IPS-NIHi7 (cell line): Measurements from ENCODE around the gene POLE4.

Experiments
- DNase-seq: peaks from one replicate; pipeline ENCODE4 v3.0.0; 2012; ENCODE audit warnings: mixed read lengths; ENCODE audit errors: extremely low spot score

Gene POLE4

DNA sequence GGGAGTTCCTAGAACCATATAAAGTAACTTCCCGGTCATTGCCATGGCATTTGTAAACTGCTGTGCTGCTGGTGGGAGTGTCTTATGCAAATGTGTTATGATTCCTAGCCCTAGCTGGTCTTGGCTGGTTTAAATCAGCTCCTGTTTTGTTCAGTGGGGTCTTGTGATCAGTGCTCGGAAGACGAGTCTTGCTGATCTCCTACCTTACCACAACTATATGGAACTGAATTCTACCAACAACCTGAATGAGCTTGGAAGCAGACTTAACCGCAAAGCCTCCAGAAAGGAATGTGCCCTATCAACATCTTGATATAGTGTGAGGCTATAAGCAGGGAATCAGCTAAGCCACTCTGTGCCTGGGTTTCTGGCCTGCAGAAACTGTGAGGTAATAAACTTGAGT, 33.5 kb downstream of the POLE4 start:
- peak; percentile 29 for DNase-seq

- no peak for DNase-seq
Observed at GRCh38 chr2:74999468-74999867, 41.0 kb downstream of the POLE4 start.

- DNase-seq: no peak
Observed at GRCh38 chr2:75002007-75002406, 43.6 kb downstream of the POLE4 start.

GRCh38 chr2:75003276-75003675, 44.8 kb downstream of the POLE4 start:
- no peak for DNase-seq

- no peak for DNase-seq
Observed at GRCh38 chr2:75003773-75004172, 45.3 kb downstream of the POLE4 start.

- DNase-seq: no peak
Observed at GRCh38 chr2:75006041-75006440, 47.6 kb downstream of the POLE4 start.

DNA sequence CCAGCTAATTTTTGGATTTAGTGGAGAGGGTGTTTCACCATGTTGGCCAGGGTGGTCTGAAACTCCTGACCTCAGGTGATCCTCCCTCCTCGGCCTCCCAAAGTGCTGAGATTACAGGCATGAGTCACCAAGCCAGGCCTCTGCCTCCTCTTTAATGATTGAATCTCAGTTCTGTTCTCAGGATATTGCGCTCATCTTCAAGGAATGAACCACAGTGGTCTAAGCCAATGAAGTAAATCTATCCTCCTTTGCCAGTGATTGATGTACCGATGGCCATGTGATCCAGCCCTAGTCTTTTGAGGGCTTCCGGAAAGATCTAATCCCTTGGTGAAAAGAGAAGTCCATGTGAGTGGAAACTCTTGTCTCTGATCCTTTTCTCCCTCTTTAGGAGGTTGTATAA, 48.6 kb downstream of the POLE4 start:
- DNase-seq: no peak

GRCh38 chr2:75007819-75008218, 49.4 kb downstream of the POLE4 start:
- no peak for DNase-seq

DNA sequence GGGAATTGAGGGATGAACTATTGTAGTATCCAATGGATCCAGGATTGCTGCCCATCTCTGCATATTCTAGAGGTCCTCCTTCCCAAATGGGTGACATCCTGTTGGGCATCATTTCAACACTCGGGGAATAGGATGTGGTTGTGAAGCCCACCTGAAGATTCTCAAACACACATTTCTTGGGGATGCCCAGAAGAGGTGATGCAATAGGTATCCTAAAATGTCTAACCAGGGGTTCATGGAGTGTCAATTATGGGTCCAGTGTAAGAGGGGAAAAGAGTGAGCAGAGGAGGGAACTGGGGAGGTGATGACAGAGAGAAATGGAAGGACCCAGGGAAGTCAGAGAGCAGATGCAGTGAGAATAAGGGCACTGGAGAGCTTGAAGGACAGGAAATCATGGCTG, 52.1 kb downstream of the POLE4 start:
- no peak for DNase-seq

DNA sequence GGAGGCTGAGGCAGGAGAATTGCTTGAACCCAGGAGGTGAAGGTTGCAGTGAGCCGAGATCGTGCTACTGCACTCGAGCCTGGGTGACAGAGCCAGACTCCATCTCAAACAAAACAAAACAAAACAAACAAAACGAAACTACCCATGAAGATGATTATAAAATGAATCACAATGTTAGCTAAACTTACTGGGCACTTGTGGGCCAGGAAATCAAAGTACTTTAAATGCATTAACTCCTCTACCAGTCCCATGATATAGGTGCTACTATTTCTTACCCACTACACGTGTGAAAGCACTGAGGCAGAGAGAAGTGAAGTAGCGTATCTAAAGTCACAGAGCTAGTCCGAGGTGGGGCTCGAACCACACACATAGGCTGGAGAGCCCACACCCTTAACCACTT, 53.6 kb downstream of the POLE4 start:
- no peak for DNase-seq

DNA sequence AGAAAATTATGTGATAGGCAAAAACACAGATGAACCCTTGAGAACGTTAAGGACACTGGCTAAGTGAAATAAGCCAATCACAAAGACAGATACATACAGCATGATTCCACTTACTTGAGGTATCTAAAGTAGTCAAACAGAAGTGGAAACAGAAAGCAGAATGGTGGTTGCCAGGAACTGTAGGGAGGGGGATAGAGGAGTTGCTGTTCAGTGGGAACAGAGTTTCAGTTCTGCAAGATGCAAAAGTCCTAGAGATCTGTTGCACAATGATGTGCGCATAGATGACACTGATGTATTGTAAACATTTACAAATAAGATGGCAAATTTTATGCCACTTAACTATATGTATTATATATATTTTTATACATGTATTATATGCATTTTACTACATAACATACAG, 59.7 kb downstream of the POLE4 start:
- no peak for DNase-seq
